Stomach (tissue), 4 donors: ENCODE results near the gene ZNF511.

ENCODE experiments used
- CTCF ChIP-seq, 7 experiments: fragments of 450-650 bp in 4 of 7; fragments of 200-600 bp in 3 of 7; sonication (generic) in 3 of 7; IDR thresholded peaks; one replicate each; pipeline ENCODE4 v1.5.1; 2016 to 2019; ENCODE audit warnings: antibody characterized with exemption in 7 of 7, control low read depth in 2 of 7, mild to moderate bottlenecking in 1 of 7
- EP300 ChIP-seq: sonication (generic); formaldehyde crosslinking; IDR thresholded peaks from one replicate; pipeline ENCODE4 v1.6.1; 2017; ENCODE audit warnings: antibody characterized with exemption
- POLR2A ChIP-seq, 4 donors: fragments of 450-650 bp; IDR thresholded peaks; one replicate each; pipeline ENCODE4 v1.6.1; 2016; ENCODE audit warnings: antibody characterized with exemption in 4 of 4, control low read depth in 2 of 4, mild to moderate bottlenecking in 1 of 4, moderate library complexity in 1 of 4
- POLR2AphosphoS5 ChIP-seq, 3 donors: sonication (generic); formaldehyde crosslinking; IDR thresholded peaks; one replicate each; pipeline ENCODE4 v1.6.1; 2016; ENCODE audit warnings: antibody characterized with exemption in 3 of 3

GRCh38 chr10:133292919-133293809 is 15.6 kb upstream of the ZNF511 start:
- TF ChIP-seq CTCF (IDR thresholded peaks at IDR 0.05) (no peak), POLR2A (IDR thresholded peaks at IDR 0.05) (no peak), EP300 (no peak), POLR2AphosphoS5 (IDR thresholded peaks at IDR 0.05) (no peak)
